ENCODE data around the gene MME.

The MME gene

DNA sequence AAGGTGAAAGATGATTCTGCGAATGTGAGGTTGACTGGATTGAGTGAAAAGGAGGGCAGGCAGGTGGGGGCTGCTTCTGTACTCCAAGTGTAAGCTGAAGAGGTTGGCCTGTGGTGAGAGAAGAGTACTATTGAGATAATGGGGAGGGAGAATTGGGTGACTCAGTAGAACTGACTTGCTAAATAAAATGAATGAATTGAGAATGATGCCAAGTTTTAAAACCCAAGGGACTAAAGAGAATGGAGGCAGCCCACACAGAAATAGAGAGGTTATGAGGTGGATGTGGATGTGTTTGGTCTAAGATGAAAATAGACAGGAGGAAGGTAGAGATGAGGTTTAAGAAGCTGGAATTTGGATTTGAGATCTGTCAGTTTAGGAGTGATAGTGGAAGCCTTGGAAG, 5.9 kb downstream of the MME start:
- Histone ChIP-seq H2BK120ac (ENCODE audit: low read depth, low read length) (no peak overlapping the region), H2AK5ac (ENCODE audit: low read depth, low read length) (no peak overlapping the region), H3K9ac (ENCODE audit: low read depth, low read length, poor library complexity) (no peak overlapping the region), H3K14ac (ENCODE audit: low read length) (no peak overlapping the region), H2BK12ac (ENCODE audit: low read length) (no peak overlapping the region), H3K36me3 (replicated peaks in 1 of 2; ENCODE audit: control insufficient read depth in 2 of 2, insufficient read depth in 2 of 2, low read length in 2 of 2) (no peaks in the 10 kb centered on the region), H3K23ac (ENCODE audit: low read depth, low read length, poor library complexity) (no peak overlapping the region), H3K9me3 (replicated peaks in 1 of 2; ENCODE audit: control insufficient read depth in 2 of 2, insufficient read depth in 1 of 2, low read depth in 1 of 2, low read length in 2 of 2) (no peaks in the 10 kb centered on the region), H3K27ac (replicated peaks; ENCODE audit: low read length) (no peak overlapping the region), H2BK5ac (ENCODE audit: low read length) (no peak overlapping the region), H4K91ac (ENCODE audit: low read depth, low read length, poor library complexity) (no peak overlapping the region), H3K18ac (ENCODE audit: low read length) (no peak overlapping the region), H3K79me1 (ENCODE audit: low read depth, low read length) (no peaks in the 10 kb centered on the region), H3K4me3 (ENCODE audit: low read length in 2 of 2) (no peak overlapping the region), H3K27me3 (ENCODE audit: control insufficient read depth in 3 of 3, insufficient read depth in 3 of 3, low read depth in 1 of 3, low read length in 3 of 3) (peaks cover 0 to 19% (median 0%) of the 10 kb centered on the region in 3 experiments), H3K4me2 (ENCODE audit: insufficient read depth, low read length, poor library complexity, severe bottlenecking) (no peak overlapping the region), H2AFZ (ENCODE audit: low read length) (no peak overlapping the region), H3K4me1 (ENCODE audit: control insufficient read depth in 2 of 2, insufficient read depth in 1 of 2, low read depth in 1 of 2, low read length in 2 of 2) (peaks cover 0 to 2% of the 10 kb centered on the region in 2 donors), H2BK15ac (ENCODE audit: low read length) (no peak overlapping the region), H4K8ac (ENCODE audit: low read depth, low read length) (no peak overlapping the region), H3K4ac (ENCODE audit: low read length) (no peak overlapping the region)
- no CpG with 5 or more reads among the region's 1 CpG for WGBS, 2 donors (ENCODE audit: extremely low coverage in 2 of 2, insufficient read length in 2 of 2, insufficient replicate concordance in 1 of 2)
- DNase-seq (ENCODE audit: low spot score), result no peak

DNA sequence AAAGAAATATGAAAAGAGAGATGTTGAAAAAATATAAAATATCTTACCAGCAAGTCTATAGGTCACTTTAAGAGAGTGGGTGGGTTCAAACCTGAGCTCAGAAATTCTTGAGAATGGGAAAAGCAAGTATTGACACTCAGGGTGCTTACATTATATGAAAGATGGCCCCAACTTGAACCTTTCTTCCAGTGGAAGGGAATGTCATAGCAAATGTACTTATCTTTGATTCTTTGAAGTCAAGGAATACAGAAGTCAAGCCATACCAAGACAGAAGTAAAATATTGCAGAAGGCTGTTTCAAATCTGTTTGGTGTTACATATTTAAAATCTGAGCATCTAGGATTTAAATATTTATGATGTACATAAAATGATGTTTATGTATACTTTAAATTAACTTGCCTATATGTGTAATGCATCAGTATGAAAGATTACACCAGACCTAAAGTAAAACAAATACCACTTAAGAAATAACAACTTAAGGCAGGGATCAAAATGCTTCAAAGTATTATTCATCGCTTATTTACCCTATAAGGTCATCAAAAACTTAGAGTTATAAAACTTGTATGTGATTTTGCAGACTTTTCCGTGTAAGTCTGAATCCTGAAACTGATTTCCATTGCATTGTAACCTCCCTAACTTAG, 8.7 kb downstream of the MME start:
- no peak overlapping the region for H3K9ac ChIP-seq (ENCODE audit: low read depth, low read length, poor library complexity)
- H2BK15ac ChIP-seq (ENCODE audit: low read length), result no peak overlapping the region
- H4K91ac ChIP-seq (ENCODE audit: low read depth, low read length, poor library complexity), result no peak overlapping the region
- H4K8ac ChIP-seq (ENCODE audit: low read depth, low read length), result no peak overlapping the region
- H3K4me1 ChIP-seq (ENCODE audit: control insufficient read depth in 2 of 2, insufficient read depth in 1 of 2, low read depth in 1 of 2, low read length in 2 of 2), result peaks cover 0 to 2% of the 10 kb centered on the region in 2 donors
- H2AFZ ChIP-seq (ENCODE audit: low read length), result no peak overlapping the region
- no peak overlapping the region for H3K23ac ChIP-seq (ENCODE audit: low read depth, low read length, poor library complexity)
- no peak overlapping the region for H3K14ac ChIP-seq (ENCODE audit: low read length)
- no peaks in the 10 kb centered on the region for H3K79me1 ChIP-seq (ENCODE audit: low read depth, low read length)
- no peak overlapping the region for H3K4me2 ChIP-seq (ENCODE audit: insufficient read depth, low read length, poor library complexity, severe bottlenecking)
- WGBS, 2 donors (ENCODE audit: extremely low coverage in 2 of 2, insufficient read length in 2 of 2, insufficient replicate concordance in 1 of 2), result no CpG with 5 or more reads among the region's 2 CpGs
- no peaks in the 10 kb centered on the region for H3K9me3 ChIP-seq (replicated peaks in 1 of 2; ENCODE audit: control insufficient read depth in 2 of 2, insufficient read depth in 1 of 2, low read depth in 1 of 2, low read length in 2 of 2)
- H3K27ac ChIP-seq (replicated peaks; ENCODE audit: low read length), result no peak overlapping the region
- no peak overlapping the region for H3K18ac ChIP-seq (ENCODE audit: low read length)
- H2BK5ac ChIP-seq (ENCODE audit: low read length), result no peak overlapping the region
- no peak overlapping the region for H3K4ac ChIP-seq (ENCODE audit: low read length)
- no peak overlapping the region for H2BK12ac ChIP-seq (ENCODE audit: low read length)
- no peak overlapping the region for H3K4me3 ChIP-seq (ENCODE audit: low read length in 2 of 2)
- no peaks in the 10 kb centered on the region for H3K36me3 ChIP-seq (replicated peaks in 1 of 2; ENCODE audit: control insufficient read depth in 2 of 2, insufficient read depth in 2 of 2, low read length in 2 of 2)
- H2BK120ac ChIP-seq (ENCODE audit: low read depth, low read length), result no peak overlapping the region
- H2AK5ac ChIP-seq (ENCODE audit: low read depth, low read length), result no peak overlapping the region
- no peaks in the 10 kb centered on the region for H3K27me3 ChIP-seq (ENCODE audit: control insufficient read depth in 3 of 3, insufficient read depth in 3 of 3, low read depth in 1 of 3, low read length in 3 of 3)
- DNase-seq (ENCODE audit: low spot score), result no peak

DNA sequence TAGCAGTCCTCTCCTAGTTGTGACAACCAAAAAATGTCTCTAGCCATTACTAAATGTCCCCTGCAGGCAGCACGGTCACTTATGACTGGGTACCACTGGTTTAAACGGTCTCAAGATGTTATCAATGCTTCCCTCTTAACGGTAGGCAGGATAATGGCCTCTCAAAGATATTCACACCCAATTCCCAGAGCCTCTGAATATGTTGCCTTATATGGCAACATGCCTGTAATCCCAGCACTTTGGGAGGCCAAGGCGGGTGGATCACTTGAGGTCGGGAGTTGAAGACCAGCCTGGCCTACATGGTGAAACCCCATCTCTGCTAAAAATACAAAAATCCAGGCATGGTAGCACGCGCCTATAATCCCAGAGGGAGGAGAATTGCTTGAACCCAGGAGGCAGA, 9.4 kb downstream of the MME start:
- Histone ChIP-seq H2BK5ac (ENCODE audit: low read length) (no peak overlapping the region), H3K4ac (ENCODE audit: low read length) (no peak overlapping the region), H3K4me2 (ENCODE audit: insufficient read depth, low read length, poor library complexity, severe bottlenecking) (no peak overlapping the region), H2BK120ac (ENCODE audit: low read depth, low read length) (no peak overlapping the region), H3K18ac (ENCODE audit: low read length) (no peak overlapping the region), H4K8ac (ENCODE audit: low read depth, low read length) (no peak overlapping the region), H3K36me3 (replicated peaks in 1 of 2; ENCODE audit: control insufficient read depth in 2 of 2, insufficient read depth in 2 of 2, low read length in 2 of 2) (no peaks in the 10 kb centered on the region), H4K91ac (ENCODE audit: low read depth, low read length, poor library complexity) (no peak overlapping the region), H2BK15ac (ENCODE audit: low read length) (no peak overlapping the region), H3K79me1 (ENCODE audit: low read depth, low read length) (no peaks in the 10 kb centered on the region), H3K4me3 (ENCODE audit: low read length in 2 of 2) (no peak overlapping the region), H3K23ac (ENCODE audit: low read depth, low read length, poor library complexity) (no peak overlapping the region), H3K4me1 (ENCODE audit: control insufficient read depth in 2 of 2, insufficient read depth in 1 of 2, low read depth in 1 of 2, low read length in 2 of 2) (no peaks in the 10 kb centered on the region), H3K27ac (replicated peaks; ENCODE audit: low read length) (no peak overlapping the region), H3K9ac (ENCODE audit: low read depth, low read length, poor library complexity) (no peak overlapping the region), H2AK5ac (ENCODE audit: low read depth, low read length) (no peak overlapping the region), H3K9me3 (replicated peaks in 1 of 2; ENCODE audit: control insufficient read depth in 2 of 2, insufficient read depth in 1 of 2, low read depth in 1 of 2, low read length in 2 of 2) (no peaks in the 10 kb centered on the region), H3K27me3 (ENCODE audit: control insufficient read depth in 3 of 3, insufficient read depth in 3 of 3, low read depth in 1 of 3, low read length in 3 of 3) (no peaks in the 10 kb centered on the region), H2AFZ (ENCODE audit: low read length) (no peak overlapping the region), H3K14ac (ENCODE audit: low read length) (no peak overlapping the region), H2BK12ac (ENCODE audit: low read length) (no peak overlapping the region)
- WGBS, 2 donors (ENCODE audit: extremely low coverage in 2 of 2, insufficient read length in 2 of 2, insufficient replicate concordance in 1 of 2), result no CpG with 5 or more reads among the region's 7 CpGs
- DNase-seq (ENCODE audit: low spot score), result no peak

DNA sequence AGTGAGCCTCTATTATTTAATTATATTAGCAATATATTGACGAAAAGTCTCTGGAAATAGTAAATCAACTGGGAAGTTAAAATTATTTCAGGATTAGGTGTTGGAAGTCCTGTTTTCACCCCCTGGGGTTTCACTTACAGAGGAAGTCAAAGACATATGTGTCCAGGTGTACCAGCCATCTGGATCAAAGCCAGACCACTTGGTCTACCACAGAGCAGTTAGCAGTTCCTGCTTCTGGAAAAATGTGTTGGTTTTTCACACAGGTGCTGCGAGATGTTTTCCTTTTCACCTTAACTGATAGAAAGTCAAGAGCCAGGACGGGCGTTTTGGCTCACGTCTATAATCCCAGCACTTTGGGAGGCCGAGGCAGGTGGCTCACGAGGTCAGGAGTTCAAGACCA, 13.1 kb downstream of the MME start:
- no peak overlapping the region for H2BK12ac ChIP-seq (ENCODE audit: low read length)
- no peak overlapping the region for H3K4ac ChIP-seq (ENCODE audit: low read length)
- H3K9ac ChIP-seq (ENCODE audit: low read depth, low read length, poor library complexity), result no peak overlapping the region
- no peak overlapping the region for H3K23ac ChIP-seq (ENCODE audit: low read depth, low read length, poor library complexity)
- no peak overlapping the region for H3K4me2 ChIP-seq (ENCODE audit: insufficient read depth, low read length, poor library complexity, severe bottlenecking)
- H3K36me3 ChIP-seq (replicated peaks in 1 of 2; ENCODE audit: control insufficient read depth in 2 of 2, insufficient read depth in 2 of 2, low read length in 2 of 2), result no peaks in the 10 kb centered on the region
- no peak overlapping the region for H2BK120ac ChIP-seq (ENCODE audit: low read depth, low read length)
- no peak overlapping the region for H2BK15ac ChIP-seq (ENCODE audit: low read length)
- H2BK5ac ChIP-seq (ENCODE audit: low read length), result no peak overlapping the region
- H3K4me3 ChIP-seq (ENCODE audit: low read length in 2 of 2), result no peak overlapping the region
- H3K14ac ChIP-seq (ENCODE audit: low read length), result no peak overlapping the region
- H2AK5ac ChIP-seq (ENCODE audit: low read depth, low read length), result no peak overlapping the region
- H3K79me1 ChIP-seq (ENCODE audit: low read depth, low read length), result no peaks in the 10 kb centered on the region
- no peak overlapping the region for H3K27ac ChIP-seq (replicated peaks; ENCODE audit: low read length)
- no CpG with 5 or more reads among the region's 7 CpGs for WGBS, 2 donors (ENCODE audit: extremely low coverage in 2 of 2, insufficient read length in 2 of 2, insufficient replicate concordance in 1 of 2)
- no peaks in the 10 kb centered on the region for H3K4me1 ChIP-seq (ENCODE audit: control insufficient read depth in 2 of 2, insufficient read depth in 1 of 2, low read depth in 1 of 2, low read length in 2 of 2)
- no peak for DNase-seq (ENCODE audit: low spot score)
- no peak overlapping the region for H3K18ac ChIP-seq (ENCODE audit: low read length)
- no peaks in the 10 kb centered on the region for H3K27me3 ChIP-seq (ENCODE audit: control insufficient read depth in 3 of 3, insufficient read depth in 3 of 3, low read depth in 1 of 3, low read length in 3 of 3)
- H3K9me3 ChIP-seq (replicated peaks in 1 of 2; ENCODE audit: control insufficient read depth in 2 of 2, insufficient read depth in 1 of 2, low read depth in 1 of 2, low read length in 2 of 2), result no peaks in the 10 kb centered on the region
- H4K8ac ChIP-seq (ENCODE audit: low read depth, low read length), result no peak overlapping the region
- H2AFZ ChIP-seq (ENCODE audit: low read length), result no peak overlapping the region
- no peak overlapping the region for H4K91ac ChIP-seq (ENCODE audit: low read depth, low read length, poor library complexity)
